ENCODE measurements around the gene FAM228B. TPM values are rescaled to one million over a fixed set of nuclear protein-coding genes. Genes with fewer than 3 reads are reported as not detected.

Gene FAM228B
- total and polyA plus RNA-seq, 9 of the 15 experiments (the other 6 are each of a cell fraction or from before 2014, with no cell fraction given), result 1.1 to 3.7 (median 2.6) TPM

- TF ChIP-seq ATF1 (CRISPR knock-in tag; IDR thresholded peaks at IDR 0.05) (no peak), ATF1 (tag; IDR thresholded peaks at IDR 0.05) (peak; percentile 67), EZH2 (IDR thresholded peaks at IDR 0.05; ENCODE audit: borderline replicate concordance, low read depth, low read length) (no peak), SETDB1 (IDR thresholded peaks at IDR 0.05; ENCODE audit: low read length) (no peak), ZFP36 (IDR thresholded peaks at IDR 0.05; ENCODE audit: low read depth, low read length, partially characterized antibody) (no peak), ZBTB7A (IDR thresholded peaks at IDR 0.05; ENCODE audit: borderline replicate concordance, control insufficient read depth, low read depth, low read length) (peak; percentile 91), ZNF124 (CRISPR knock-in tag; IDR thresholded peaks at IDR 0.05) (no peak), ZNF24 (IDR thresholded peaks at IDR 0.05) (no peak), ZSCAN29 (IDR thresholded peaks at IDR 0.05) (no peak), LCOR (CRISPR knock-in tag; IDR thresholded peaks at IDR 0.05) (no peak; the same call in 1 of the 2 replicates), FOXJ3 (CRISPR knock-in tag; IDR thresholded peaks at IDR 0.05) (no peak), SNIP1 (IDR thresholded peaks at IDR 0.05; ENCODE audit: low read depth) (peak; percentile 72; the same call in 1 of the 2 replicates), ZNF639 (CRISPR knock-in tag; conservative IDR thresholded peaks at IDR 0.05 in 1 of 2, IDR thresholded peaks at IDR 0.05 in 1 of 2) (no peak), CHD7 (IDR thresholded peaks at IDR 0.05; ENCODE audit: low read depth, low read length) (no peak)
Measured at GRCh38 chr2:24084386-24085199, 38.7 kb upstream of the FAM228B start, which contains the start of gene TP53I3 (continued).
